Uterus (tissue), 4 donors: Measurements from ENCODE around the gene LTV1. TPM values are rescaled to one million over a fixed set of nuclear protein-coding genes. Genes with fewer than 3 reads are reported as not detected.
"Not testable (repeated sequence)": the region's sequence is repeated elsewhere in the genome, so short reads cannot be mapped to it uniquely, and the experiment has no call there.

Experiments
- DNase-seq, 2 donors: peaks; one replicate each; pipeline ENCODE4 v3.0.0-alpha.2; 2019 to 2020
- H3K27ac ChIP-seq, 2 donors: fragments of 200-600 bp; sonication (generic); 1 replicate in 1 of 2; 2 replicates in 1 of 2; pipeline ENCODE4 v1.5.1; 2016 to 2018
- H3K27me3 ChIP-seq, 2 donors: fragments of 200-600 bp; sonication (generic); one replicate each; pipeline ENCODE4 v1.5.1; 2018 to 2019; ENCODE audit warnings: control low read depth in 1 of 2
- H3K36me3 ChIP-seq, 2 donors: fragments of 200-600 bp; sonication (generic); one replicate each; pipeline ENCODE4 v1.5.1; 2019; ENCODE audit warnings: control low read depth in 1 of 2
- H3K4me1 ChIP-seq, 2 donors: fragments of 200-600 bp; sonication (generic); one replicate each; pipeline ENCODE4 v1.5.1; 2018 to 2019; ENCODE audit warnings: control low read depth in 1 of 2
- H3K4me3 ChIP-seq, 2 donors: fragments of 200-600 bp; sonication (generic); 1 replicate in 1 of 2; 2 replicates in 1 of 2; pipeline ENCODE4 v1.5.1; 2018 to 2019; ENCODE audit warnings: mild to moderate bottlenecking in 1 of 2
- H3K9me3 ChIP-seq, 2 donors: fragments of 200-600 bp; sonication (generic); one replicate each; pipeline ENCODE4 v1.5.1; 2019; ENCODE audit warnings: control low read depth in 1 of 2
- POLR2A ChIP-seq, 2 donors: fragments of 450-650 bp; IDR thresholded peaks; one replicate each; pipeline ENCODE4 v1.6.1; 2016; ENCODE audit warnings: antibody characterized with exemption in 2 of 2, mild to moderate bottlenecking in 1 of 2, moderate library complexity in 1 of 2
- intact Hi-C: fragments of 100-400 bp; cut with DNase I; formaldehyde crosslinking; loops from one replicate; pipeline ENCODE4 v1.15.1; 2023; ENCODE audit warnings: low total_unique reads
- total RNA-seq, 4 donors: library from RNA; depleted of rRNA in 3 of 4; stranded (reverse); fragments of >200 nt in 3 of 4; gene quantifications; one replicate each; pipeline versions ENCODE4 v1.1.0 to v1.2.4, GENCODE V29; 2014 to 2023
- TF ChIP-seq, protein P1 (sequence below), 4 experiments: fragments of 200-600 bp in 2 of 4; fragments of 450-650 bp in 2 of 4; sonication (generic) in 2 of 4; IDR thresholded peaks; one replicate each; pipeline ENCODE4 v1.5.1; 2016 to 2019; ENCODE audit warnings: antibody characterized with exemption in 4 of 4, mild to moderate bottlenecking in 2 of 4, moderate library complexity in 1 of 4
- donor health status: DM: yes; HTN: yes; CAD: no.

LTV1 gene
- total RNA-seq, 4 donors from 2014 or later, result 5.4 to 28.1 (median 14.2) TPM

DNA sequence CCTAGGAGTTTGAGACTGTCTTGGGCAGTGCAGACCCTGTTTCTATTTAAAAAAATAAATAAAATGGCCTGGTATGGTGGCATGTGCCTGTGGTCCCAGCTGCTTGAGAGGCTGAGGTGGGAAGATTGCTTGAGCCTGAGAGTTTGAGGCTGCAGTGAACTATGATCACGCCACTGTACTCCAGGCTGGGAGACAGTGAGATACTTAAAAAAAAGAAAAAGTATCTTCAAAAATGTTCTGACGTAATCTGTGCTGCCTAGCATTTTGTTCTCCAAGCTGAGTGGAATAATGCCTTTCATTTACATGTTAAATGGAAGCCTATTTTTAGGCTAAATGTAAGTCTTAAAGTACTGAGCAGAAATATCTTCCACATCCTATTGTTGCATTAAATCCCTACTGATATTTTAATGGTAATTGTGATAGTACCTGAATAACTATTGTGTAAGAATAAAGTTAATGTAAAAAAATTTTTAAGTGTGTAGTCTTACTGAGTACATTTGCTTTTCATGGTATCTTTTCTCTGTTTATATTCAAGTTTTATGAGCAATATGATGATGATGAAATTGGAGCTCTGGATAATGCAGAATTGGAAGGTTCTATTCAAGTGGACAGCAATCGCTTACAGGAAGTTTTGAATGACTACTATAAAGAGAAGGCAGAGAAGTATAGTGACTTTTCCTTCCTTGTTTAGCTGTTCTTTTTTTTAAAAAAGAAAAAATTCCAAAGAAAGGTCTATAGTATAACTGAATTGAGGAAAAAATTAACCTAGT lies 16.9 kb downstream of the LTV1 start:
- intact Hi-C loops, result no loop called here
- Histone ChIP-seq H3K9me3 (no peaks in the 10 kb centered on the region), H3K36me3 (no peaks in the 10 kb centered on the region), H3K27me3 (no peaks in the 10 kb centered on the region), H3K4me3 (no peak overlapping the region), H3K27ac (no peak overlapping the region), H3K4me1 (no peaks in the 10 kb centered on the region)
- no peak for DNase-seq
- TF ChIP-seq POLR2A (IDR thresholded peaks at IDR 0.05), result no peak
- TF ChIP-seq, protein P1, sequence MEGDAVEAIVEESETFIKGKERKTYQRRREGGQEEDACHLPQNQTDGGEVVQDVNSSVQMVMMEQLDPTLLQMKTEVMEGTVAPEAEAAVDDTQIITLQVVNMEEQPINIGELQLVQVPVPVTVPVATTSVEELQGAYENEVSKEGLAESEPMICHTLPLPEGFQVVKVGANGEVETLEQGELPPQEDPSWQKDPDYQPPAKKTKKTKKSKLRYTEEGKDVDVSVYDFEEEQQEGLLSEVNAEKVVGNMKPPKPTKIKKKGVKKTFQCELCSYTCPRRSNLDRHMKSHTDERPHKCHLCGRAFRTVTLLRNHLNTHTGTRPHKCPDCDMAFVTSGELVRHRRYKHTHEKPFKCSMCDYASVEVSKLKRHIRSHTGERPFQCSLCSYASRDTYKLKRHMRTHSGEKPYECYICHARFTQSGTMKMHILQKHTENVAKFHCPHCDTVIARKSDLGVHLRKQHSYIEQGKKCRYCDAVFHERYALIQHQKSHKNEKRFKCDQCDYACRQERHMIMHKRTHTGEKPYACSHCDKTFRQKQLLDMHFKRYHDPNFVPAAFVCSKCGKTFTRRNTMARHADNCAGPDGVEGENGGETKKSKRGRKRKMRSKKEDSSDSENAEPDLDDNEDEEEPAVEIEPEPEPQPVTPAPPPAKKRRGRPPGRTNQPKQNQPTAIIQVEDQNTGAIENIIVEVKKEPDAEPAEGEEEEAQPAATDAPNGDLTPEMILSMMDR (IDR thresholded peaks at IDR 0.05), result no peak

DNA sequence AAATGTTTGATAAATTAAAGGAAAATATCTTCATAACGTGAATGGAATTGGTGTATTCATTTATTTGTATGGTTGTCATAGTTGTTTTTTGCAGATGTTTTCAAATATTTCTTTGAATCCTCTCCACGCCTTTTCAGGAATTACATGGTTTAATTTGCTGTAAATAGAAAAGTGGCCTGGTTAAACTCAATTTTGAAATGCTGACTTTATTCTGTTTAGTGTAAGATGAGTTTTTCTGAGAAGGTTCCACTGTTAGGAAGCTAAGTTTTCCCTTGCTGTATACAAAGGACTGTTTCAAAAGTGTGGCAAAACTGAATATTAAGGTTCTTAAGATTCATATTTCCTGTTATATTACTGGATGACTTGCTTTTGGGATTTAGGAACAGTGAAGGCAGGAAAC lies 20.6 kb downstream of the LTV1 start:
- H3K9me3 ChIP-seq, result no peaks in the 10 kb centered on the region
- H3K4me3 ChIP-seq, result no peak overlapping the region
- H3K27ac ChIP-seq, result no peak overlapping the region
- intact Hi-C loops, result no loop called here
- H3K36me3 ChIP-seq, result no peaks in the 10 kb centered on the region
- no peaks in the 10 kb centered on the region for H3K27me3 ChIP-seq
- no peaks in the 10 kb centered on the region for H3K4me1 ChIP-seq
- TF ChIP-seq POLR2A (IDR thresholded peaks at IDR 0.05), result no peak
- TF ChIP-seq, protein P1 (IDR thresholded peaks at IDR 0.05), result no peak
- no peak for DNase-seq

DNA sequence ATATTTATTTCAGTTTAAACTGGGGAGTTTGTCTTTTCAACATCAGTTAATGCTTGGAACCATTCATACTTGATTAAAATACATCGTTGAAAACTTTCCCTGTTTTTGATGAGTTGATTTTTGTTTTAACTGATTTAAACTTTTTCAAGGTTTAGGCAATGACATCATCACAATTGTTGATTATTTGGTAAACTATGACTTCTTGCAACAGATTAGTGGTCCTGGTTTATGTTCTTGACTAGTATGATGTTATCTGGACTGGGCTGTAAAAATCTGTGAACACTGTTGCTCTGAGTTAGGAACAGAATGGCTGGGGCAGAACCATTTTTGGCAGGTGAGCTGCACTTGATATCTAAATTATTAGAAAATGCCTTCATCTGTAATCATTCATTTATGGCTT lies 21.1 kb downstream of the LTV1 start, which contains the start of gene ZC2HC1B:
ZC2HC1B (plus strand) TSS at position 241 of the 400 bp plus-strand sequence; CDS start at position 307, 66 bp downstream.
- Histone ChIP-seq H3K27me3 (no peaks in the 10 kb centered on the region), H3K27ac (peak within 1 kb of the TSS in 1 of 2 donors; percentile 8), H3K4me1 (no peaks in the 10 kb centered on the region), H3K9me3 (no peaks in the 10 kb centered on the region), H3K4me3 (no peak within 1 kb of the TSS), H3K36me3 (no peaks in the 10 kb centered on the region)
- TF ChIP-seq POLR2A (IDR thresholded peaks at IDR 0.05), result no peak
- TF ChIP-seq, protein P1 (IDR thresholded peaks at IDR 0.05), result no peak
- DNase-seq, result no peak
- intact Hi-C loops, result no loop called here

DNA sequence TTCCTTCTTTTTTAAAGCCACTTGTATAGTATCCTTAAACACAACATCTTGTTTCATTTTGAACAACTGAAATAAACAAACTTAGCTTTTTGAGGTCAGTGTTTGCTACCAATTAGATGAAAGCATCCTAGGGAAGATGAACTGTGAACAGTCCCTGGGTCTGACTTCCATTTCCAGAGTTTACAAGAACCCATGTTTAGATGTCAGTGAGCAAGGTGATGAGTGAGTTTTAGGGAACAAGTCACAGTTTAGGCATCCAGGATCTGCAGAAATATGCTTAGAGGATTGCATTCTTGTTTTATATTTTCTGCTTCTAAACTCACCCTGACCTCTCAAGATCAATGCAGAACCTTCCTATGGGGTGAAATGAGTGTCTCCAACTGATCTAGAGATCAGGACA lies 24.1 kb downstream of the LTV1 start:
- DNase-seq, result no peak
- Histone ChIP-seq H3K27ac (no peak overlapping the region), H3K4me3 (no peak overlapping the region), H3K27me3 (no peaks in the 10 kb centered on the region), H3K36me3 (no peaks in the 10 kb centered on the region), H3K9me3 (no peaks in the 10 kb centered on the region), H3K4me1 (no peaks in the 10 kb centered on the region)
- TF ChIP-seq, protein P1 (IDR thresholded peaks at IDR 0.05), result no peak
- TF ChIP-seq POLR2A (IDR thresholded peaks at IDR 0.05), result no peak
- intact Hi-C loops, result no loop called here

DNA sequence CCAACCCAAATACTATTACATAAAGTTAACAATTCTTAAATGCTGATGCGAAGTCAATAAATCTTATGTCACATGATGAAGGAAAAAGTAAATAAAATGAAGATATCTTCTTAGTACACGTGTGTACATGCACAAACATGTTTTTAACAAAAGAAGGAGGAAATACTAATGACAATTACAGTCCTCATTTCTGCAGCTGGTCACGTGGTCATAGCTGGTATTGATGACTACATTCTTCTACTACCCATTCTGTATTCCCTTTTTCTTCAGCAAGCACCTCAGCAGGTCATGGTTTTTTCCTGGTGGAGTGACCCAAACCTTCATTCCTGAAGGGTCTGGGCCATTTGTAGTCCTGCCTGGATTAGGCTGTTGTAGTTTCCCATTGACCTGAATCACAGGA lies 25.7 kb downstream of the LTV1 start:
- H3K9me3 ChIP-seq, intact Hi-C loops, H3K36me3 ChIP-seq, H3K4me3 ChIP-seq, H3K27me3 ChIP-seq, DNase-seq, H3K4me1 ChIP-seq, H3K27ac ChIP-seq: not testable (repeated sequence)

DNA sequence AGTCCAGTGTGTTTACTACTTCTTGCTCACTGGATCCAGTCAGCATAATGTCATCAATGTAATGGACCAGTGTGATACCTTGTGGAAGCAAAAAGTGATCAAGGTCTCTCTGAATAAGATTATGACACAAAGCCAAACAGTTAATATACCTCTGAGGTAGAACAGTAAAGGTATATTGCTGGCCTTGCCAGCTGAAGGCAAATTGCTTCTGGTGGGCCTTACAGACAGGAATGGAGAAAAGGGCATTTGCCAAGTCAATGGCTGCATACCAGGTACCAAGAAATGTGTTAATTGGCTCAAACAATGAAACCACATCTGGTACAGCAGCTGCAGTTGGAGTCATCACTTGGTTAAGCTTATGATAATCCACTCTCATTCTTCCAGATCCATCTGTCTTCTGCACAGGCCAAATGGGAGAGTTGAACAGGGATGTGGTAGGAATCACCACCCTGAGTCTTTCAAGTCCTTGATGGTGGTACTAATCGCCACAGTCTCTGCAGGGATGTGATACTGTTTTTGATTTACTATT lies 28.1 kb downstream of the LTV1 start:
- H3K27ac ChIP-seq, intact Hi-C loops, H3K4me3 ChIP-seq, DNase-seq, H3K4me1 ChIP-seq, H3K27me3 ChIP-seq, H3K36me3 ChIP-seq, H3K9me3 ChIP-seq: not testable (repeated sequence)
